GM23338 (cell line): ENCODE measurements around the gene KRTDAP. TPM values are rescaled to one million over a fixed set of nuclear protein-coding genes. Genes with fewer than 3 reads are reported as not detected.
A peak's percentile ranks its signal among the peaks of the same experiment; 100 is the strongest.

Experiments used
- ATAC-seq: fragments of 200-7000 bp; cut with Tn5 transposase; 3 replicates; pipeline ENCODE4 v1.9.1; 2020
- DNase-seq: peaks from one replicate; pipeline ENCODE4 v3.0.0-alpha.2; 2015; ENCODE audit warnings: low spot score
- H2AFZ ChIP-seq: fragments of 200-600 bp; sonication (generic); 2 replicates; pipeline ENCODE4 v1.8.0; 2016; ENCODE audit warnings: antibody characterized with exemption, mild to moderate bottlenecking, moderate library complexity
- H3F3A ChIP-seq: fragments of 200-600 bp; sonication (generic); replicated peaks from 2 replicates; pipeline ENCODE4 v1.8.0; 2017; ENCODE audit warnings: antibody characterized with exemption, mixed run types, low read depth
- H3K27ac ChIP-seq: fragments of 200-600 bp; sonication (generic); 2 replicates; pipeline ENCODE4 v1.6.1; 2016; ENCODE audit warnings: low read depth
- H3K27me3 ChIP-seq: fragments of 200-600 bp; sonication (generic); 2 replicates; pipeline ENCODE4 v1.8.0; 2016; ENCODE audit warnings: mild to moderate bottlenecking, mixed run types, moderate library complexity; ENCODE audit not compliant: insufficient read depth
- H3K36me3 ChIP-seq: fragments of 200-600 bp; sonication (generic); 2 replicates; pipeline ENCODE4 v1.8.0; 2016; ENCODE audit warnings: mild to moderate bottlenecking; ENCODE audit not compliant: insufficient read depth
- H3K4me1 ChIP-seq: fragments of 200-600 bp; sonication (generic); 2 replicates; pipeline ENCODE4 v1.8.0; 2016; ENCODE audit warnings: mild to moderate bottlenecking, moderate library complexity; ENCODE audit not compliant: insufficient read depth
- H3K4me2 ChIP-seq: fragments of 200-600 bp; sonication (generic); 2 replicates; pipeline ENCODE4 v1.7.1; 2017; ENCODE audit warnings: mixed run types
- H3K4me3 ChIP-seq: fragments of 200-600 bp; sonication (generic); 2 replicates; pipeline ENCODE4 v1.6.1; 2016; ENCODE audit warnings: mixed run types
- H3K79me2 ChIP-seq: fragments of 200-600 bp; sonication (generic); replicated peaks from 2 replicates; pipeline ENCODE4 v1.8.0; 2017; ENCODE audit warnings: mild to moderate bottlenecking; ENCODE audit not compliant: insufficient read depth
- H3K9me2 ChIP-seq: fragments of 200-600 bp; sonication (generic); 2 replicates; pipeline ENCODE4 v1.8.0; 2017; ENCODE audit not compliant: insufficient read depth
- H4K20me1 ChIP-seq: fragments of 200-600 bp; sonication (generic); replicated peaks from 2 replicates; pipeline ENCODE4 v1.8.0; 2017; ENCODE audit warnings: mild to moderate bottlenecking; ENCODE audit not compliant: insufficient read depth
- H3K27ac Mint-ChIP-seq: 2 replicates; pipeline ENCODE4 v1.8.0; 2020; ENCODE audit warnings: inconsistent platforms, mild to moderate bottlenecking, moderate library complexity, mixed read lengths
- H3K27me3 Mint-ChIP-seq: 3 replicates; pipeline ENCODE4 v1.8.0; 2022; ENCODE audit warnings: low read depth, mild to moderate bottlenecking, moderate library complexity, mixed read lengths, inconsistent platforms; ENCODE audit not compliant: insufficient read depth, poor library complexity
- H3K36me3 Mint-ChIP-seq: 3 replicates; pipeline ENCODE4 v1.8.0; 2021; ENCODE audit warnings: low read depth, mild to moderate bottlenecking, inconsistent platforms, moderate library complexity, mixed read lengths
- H3K4me1 Mint-ChIP-seq: 3 replicates; pipeline ENCODE4 v1.8.0; 2020; ENCODE audit warnings: mild to moderate bottlenecking, inconsistent platforms, mixed read lengths
- H3K4me3 Mint-ChIP-seq: 3 replicates; pipeline ENCODE4 v1.8.0; 2021; ENCODE audit warnings: moderate library complexity, mild to moderate bottlenecking, inconsistent platforms, mixed read lengths
- H3K9me3 Mint-ChIP-seq: 3 replicates; pipeline ENCODE4 v1.8.0; 2020; ENCODE audit warnings: moderate library complexity, mild to moderate bottlenecking, inconsistent platforms, mixed read lengths
- CREB1 ChIP-seq: fragments of 250-450 bp; sonication (Bioruptor Pico); IDR thresholded peaks from 2 replicates; pipeline ENCODE4 v1.5.0; 2020; ENCODE audit warnings: low read depth, mild to moderate bottlenecking, moderate library complexity
- ETS1 ChIP-seq: IDR thresholded peaks from 2 replicates; pipeline ENCODE4 v1.6.1; 2016; ENCODE audit warnings: antibody characterized with exemption
- EZH2 ChIP-seq: fragments of 200-600 bp; sonication (generic); IDR thresholded peaks from one replicate; pipeline ENCODE4 v1.8.0; 2017; ENCODE audit warnings: antibody characterized with exemption, mild to moderate bottlenecking, low read depth; ENCODE audit not compliant: unreplicated experiment
- EZH2phosphoT487 ChIP-seq: fragments of 200-600 bp; sonication (generic); IDR thresholded peaks from one replicate; pipeline ENCODE4 v1.8.1; 2018; ENCODE audit warnings: antibody characterized with exemption; ENCODE audit not compliant: unreplicated experiment
- JUNB ChIP-seq: IDR thresholded peaks from one replicate; pipeline ENCODE4 v1.6.1; 2016; ENCODE audit warnings: antibody characterized with exemption; ENCODE audit not compliant: unreplicated experiment
- NANOG ChIP-seq: IDR thresholded peaks from 2 replicates; pipeline ENCODE4 v1.6.1; 2016; ENCODE audit warnings: antibody characterized with exemption, borderline replicate concordance
- POLR2AphosphoS5 ChIP-seq: IDR thresholded peaks from 2 replicates; pipeline ENCODE4 v1.6.1; 2016; ENCODE audit warnings: antibody characterized with exemption, low read depth
- STAT1 ChIP-seq: IDR thresholded peaks from one replicate; pipeline ENCODE4 v1.6.1; 2016; ENCODE audit warnings: antibody characterized with exemption; ENCODE audit not compliant: unreplicated experiment
- ZNF114 ChIP-seq: fragments of 250-450 bp; sonication (Bioruptor Pico); IDR thresholded peaks from 2 replicates; pipeline ENCODE4 v1.5.0; 2020; ENCODE audit warnings: mild to moderate bottlenecking, moderate library complexity
- ZNF331 ChIP-seq: fragments of 250-450 bp; sonication (Bioruptor Pico); IDR thresholded peaks from 2 replicates; pipeline ENCODE4 v1.5.0; 2020; ENCODE audit warnings: low read depth, mild to moderate bottlenecking, moderate library complexity
- polyA plus RNA-seq: library from polyadenylated mRNA; unstranded; fragments of >200 nt; fragmentation: Nextera tagmentation; extraction: Ambion mirVana; gene quantifications from 2 replicates; pipeline ENCODE4 v1.2.1, GENCODE V29; 2016
- total RNA-seq: library from RNA; depleted of rRNA; stranded (reverse); fragments of >200 nt; shearing (Covaris generic); gene quantifications from 2 replicates; pipeline ENCODE4 v1.2.3, GENCODE V29; 2014
- TF ChIP-seq, protein P1 (sequence below), 2 experiments: fragments of 200-600 bp in 1 of 2; sonication (generic) in 1 of 2; conservative IDR thresholded peaks; 2 replicates each; pipeline versions ENCODE4 v1.5.1 to v1.6.1; 2016 to 2017; ENCODE audit warnings: antibody characterized with exemption in 2 of 2, low read depth in 2 of 2, mild to moderate bottlenecking in 2 of 2, moderate library complexity in 1 of 2
- TF ChIP-seq, protein P2 (sequence below): fragments of 250-450 bp; sonication (Bioruptor Pico); IDR thresholded peaks from 2 replicates; pipeline ENCODE4 v1.5.0; 2020; ENCODE audit warnings: mild to moderate bottlenecking, moderate library complexity

The KRTDAP gene
- total and polyA plus RNA-seq, 2 experiments from 2014 or later, result 2.7 TPM; not detected in 1

DNA sequence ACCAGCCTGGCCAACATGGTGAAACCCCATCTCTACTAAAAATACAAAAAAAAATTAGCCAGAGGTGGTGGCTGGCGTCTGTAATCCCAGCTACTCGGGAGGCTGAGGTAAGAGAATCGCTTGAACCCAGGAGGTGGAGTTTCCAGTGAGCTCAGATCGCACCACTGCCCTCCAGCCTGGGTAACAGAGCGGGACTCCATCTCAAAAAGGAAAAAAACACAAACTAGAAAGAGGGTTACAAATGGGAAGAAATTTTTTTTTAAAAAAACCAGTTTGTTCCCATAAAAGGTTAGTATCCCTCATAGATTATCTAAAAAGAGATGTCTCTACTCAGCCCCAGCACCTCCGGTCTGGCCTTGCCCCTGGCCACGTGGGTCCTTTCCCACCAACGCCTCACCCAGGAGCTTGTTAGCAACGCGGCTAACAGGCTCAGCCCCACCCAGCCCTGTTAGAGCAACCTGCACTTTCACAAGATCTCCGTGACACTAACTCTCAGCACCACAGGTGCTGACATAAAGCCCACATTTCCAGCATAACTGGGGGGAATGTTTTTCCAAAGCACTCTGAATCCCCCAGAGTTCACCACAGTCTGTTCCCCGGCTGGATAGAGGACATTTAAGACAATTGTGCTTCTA is 18.9 kb upstream of the KRTDAP start:
- H3K36me3 Mint-ChIP-seq, result peaks cover 49% of the 10 kb centered on the region
- H3K4me3 ChIP-seq, result peak overlapping the region; percentile 87
- peak overlapping the region; percentile 93 for H3K27ac ChIP-seq
- H3F3A ChIP-seq, result 0 out of 2 replicates have a peak, but pooled peaks cover 3% of the 10 kb centered on the region
- peaks cover 12% of the 10 kb centered on the region for H4K20me1 ChIP-seq
- H3K4me1 ChIP-seq, result peaks cover 20% of the 10 kb centered on the region
- peaks cover 13% of the 10 kb centered on the region for H3K27me3 Mint-ChIP-seq
- DNase-seq (peak; percentile 78), ATAC-seq (peak; percentile 53)
- H3K4me2 ChIP-seq, result peak overlapping the region; percentile 98
- H3K27ac Mint-ChIP-seq, result peak overlapping the region; percentile 99
- H2AFZ ChIP-seq, result no peak overlapping the region; the same call in 1 of the 2 replicates
- H3K4me1 Mint-ChIP-seq, result peaks cover 29% of the 10 kb centered on the region
- H3K4me3 Mint-ChIP-seq, result peak overlapping the region; percentile 97
- H3K9me2 ChIP-seq, result no peaks in the 10 kb centered on the region
- no peaks in the 10 kb centered on the region; the same call in 2 of the 3 replicates for H3K9me3 Mint-ChIP-seq
- peaks cover 33% of the 10 kb centered on the region for H3K36me3 ChIP-seq
- peaks cover 2% of the 10 kb centered on the region; the same call in 1 of the 2 replicates for H3K27me3 ChIP-seq
- peaks cover 33% of the 10 kb centered on the region for H3K79me2 ChIP-seq
- peak; percentile 39 for TF ChIP-seq POLR2AphosphoS5
- no peak for TF ChIP-seq STAT1

DNA sequence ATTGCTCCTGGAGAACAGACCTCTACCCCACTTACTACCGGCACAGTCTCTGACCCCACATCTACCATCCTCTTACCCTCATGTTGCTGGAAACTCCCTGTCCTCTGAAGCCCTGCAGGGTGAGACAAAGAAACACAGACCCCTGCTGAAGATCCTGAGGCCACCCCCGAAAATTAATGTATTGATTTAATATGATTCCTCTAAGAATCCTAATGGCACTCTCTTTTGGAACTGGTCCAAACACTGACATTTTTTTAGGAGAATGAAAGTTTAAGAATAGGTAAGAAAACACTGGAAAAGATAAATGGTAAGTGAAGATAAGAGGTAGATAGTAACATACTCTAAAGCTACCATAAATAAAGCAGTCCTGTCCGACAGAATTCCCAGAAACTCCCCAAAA is 17.9 kb upstream of the KRTDAP start:
- Histone ChIP-seq H3F3A (0 out of 2 replicates have a peak, but pooled peaks cover 3% of the 10 kb centered on the region), H3K4me2 (peak overlapping the region; percentile 98), H2AFZ (no peak overlapping the region), H3K79me2 (peaks cover 33% of the 10 kb centered on the region), H3K9me2 (no peaks in the 10 kb centered on the region), H3K27ac (no peak overlapping the region), H3K4me1 (peaks cover 11% of the 10 kb centered on the region), H3K36me3 (peaks cover 36% of the 10 kb centered on the region), H3K4me3 (peak overlapping the region; percentile 87), H3K27me3 (peaks cover 2% of the 10 kb centered on the region; the same call in 1 of the 2 replicates), H4K20me1 (peaks cover 18% of the 10 kb centered on the region)
- Mint-ChIP-seq H3K27me3 (peaks cover 17% of the 10 kb centered on the region), H3K4me3 (peak overlapping the region; percentile 97), H3K27ac (no peak overlapping the region), H3K4me1 (peaks cover 20% of the 10 kb centered on the region), H3K36me3 (peaks cover 56% of the 10 kb centered on the region), H3K9me3 (no peaks in the 10 kb centered on the region; the same call in 2 of the 3 replicates)
- ATAC-seq (no peak), DNase-seq (no peak)
- TF ChIP-seq EZH2phosphoT487, result no peak
- TF ChIP-seq EZH2, result no peak
- TF ChIP-seq CREB1, result no peak
- TF ChIP-seq ZNF331 (CRISPR knock-in tag), result no peak
- TF ChIP-seq ETS1, result no peak
- no peak for TF ChIP-seq NANOG
- TF ChIP-seq POLR2AphosphoS5, result no peak
- no peak for TF ChIP-seq ZNF114 (CRISPR knock-in tag)
- TF ChIP-seq JUNB, result no peak
- TF ChIP-seq, protein P1, sequence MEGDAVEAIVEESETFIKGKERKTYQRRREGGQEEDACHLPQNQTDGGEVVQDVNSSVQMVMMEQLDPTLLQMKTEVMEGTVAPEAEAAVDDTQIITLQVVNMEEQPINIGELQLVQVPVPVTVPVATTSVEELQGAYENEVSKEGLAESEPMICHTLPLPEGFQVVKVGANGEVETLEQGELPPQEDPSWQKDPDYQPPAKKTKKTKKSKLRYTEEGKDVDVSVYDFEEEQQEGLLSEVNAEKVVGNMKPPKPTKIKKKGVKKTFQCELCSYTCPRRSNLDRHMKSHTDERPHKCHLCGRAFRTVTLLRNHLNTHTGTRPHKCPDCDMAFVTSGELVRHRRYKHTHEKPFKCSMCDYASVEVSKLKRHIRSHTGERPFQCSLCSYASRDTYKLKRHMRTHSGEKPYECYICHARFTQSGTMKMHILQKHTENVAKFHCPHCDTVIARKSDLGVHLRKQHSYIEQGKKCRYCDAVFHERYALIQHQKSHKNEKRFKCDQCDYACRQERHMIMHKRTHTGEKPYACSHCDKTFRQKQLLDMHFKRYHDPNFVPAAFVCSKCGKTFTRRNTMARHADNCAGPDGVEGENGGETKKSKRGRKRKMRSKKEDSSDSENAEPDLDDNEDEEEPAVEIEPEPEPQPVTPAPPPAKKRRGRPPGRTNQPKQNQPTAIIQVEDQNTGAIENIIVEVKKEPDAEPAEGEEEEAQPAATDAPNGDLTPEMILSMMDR (conservative IDR thresholded peaks at IDR 0.05; ENCODE audit: low read depth in 2 of 2), result no peak
- TF ChIP-seq, protein P2, sequence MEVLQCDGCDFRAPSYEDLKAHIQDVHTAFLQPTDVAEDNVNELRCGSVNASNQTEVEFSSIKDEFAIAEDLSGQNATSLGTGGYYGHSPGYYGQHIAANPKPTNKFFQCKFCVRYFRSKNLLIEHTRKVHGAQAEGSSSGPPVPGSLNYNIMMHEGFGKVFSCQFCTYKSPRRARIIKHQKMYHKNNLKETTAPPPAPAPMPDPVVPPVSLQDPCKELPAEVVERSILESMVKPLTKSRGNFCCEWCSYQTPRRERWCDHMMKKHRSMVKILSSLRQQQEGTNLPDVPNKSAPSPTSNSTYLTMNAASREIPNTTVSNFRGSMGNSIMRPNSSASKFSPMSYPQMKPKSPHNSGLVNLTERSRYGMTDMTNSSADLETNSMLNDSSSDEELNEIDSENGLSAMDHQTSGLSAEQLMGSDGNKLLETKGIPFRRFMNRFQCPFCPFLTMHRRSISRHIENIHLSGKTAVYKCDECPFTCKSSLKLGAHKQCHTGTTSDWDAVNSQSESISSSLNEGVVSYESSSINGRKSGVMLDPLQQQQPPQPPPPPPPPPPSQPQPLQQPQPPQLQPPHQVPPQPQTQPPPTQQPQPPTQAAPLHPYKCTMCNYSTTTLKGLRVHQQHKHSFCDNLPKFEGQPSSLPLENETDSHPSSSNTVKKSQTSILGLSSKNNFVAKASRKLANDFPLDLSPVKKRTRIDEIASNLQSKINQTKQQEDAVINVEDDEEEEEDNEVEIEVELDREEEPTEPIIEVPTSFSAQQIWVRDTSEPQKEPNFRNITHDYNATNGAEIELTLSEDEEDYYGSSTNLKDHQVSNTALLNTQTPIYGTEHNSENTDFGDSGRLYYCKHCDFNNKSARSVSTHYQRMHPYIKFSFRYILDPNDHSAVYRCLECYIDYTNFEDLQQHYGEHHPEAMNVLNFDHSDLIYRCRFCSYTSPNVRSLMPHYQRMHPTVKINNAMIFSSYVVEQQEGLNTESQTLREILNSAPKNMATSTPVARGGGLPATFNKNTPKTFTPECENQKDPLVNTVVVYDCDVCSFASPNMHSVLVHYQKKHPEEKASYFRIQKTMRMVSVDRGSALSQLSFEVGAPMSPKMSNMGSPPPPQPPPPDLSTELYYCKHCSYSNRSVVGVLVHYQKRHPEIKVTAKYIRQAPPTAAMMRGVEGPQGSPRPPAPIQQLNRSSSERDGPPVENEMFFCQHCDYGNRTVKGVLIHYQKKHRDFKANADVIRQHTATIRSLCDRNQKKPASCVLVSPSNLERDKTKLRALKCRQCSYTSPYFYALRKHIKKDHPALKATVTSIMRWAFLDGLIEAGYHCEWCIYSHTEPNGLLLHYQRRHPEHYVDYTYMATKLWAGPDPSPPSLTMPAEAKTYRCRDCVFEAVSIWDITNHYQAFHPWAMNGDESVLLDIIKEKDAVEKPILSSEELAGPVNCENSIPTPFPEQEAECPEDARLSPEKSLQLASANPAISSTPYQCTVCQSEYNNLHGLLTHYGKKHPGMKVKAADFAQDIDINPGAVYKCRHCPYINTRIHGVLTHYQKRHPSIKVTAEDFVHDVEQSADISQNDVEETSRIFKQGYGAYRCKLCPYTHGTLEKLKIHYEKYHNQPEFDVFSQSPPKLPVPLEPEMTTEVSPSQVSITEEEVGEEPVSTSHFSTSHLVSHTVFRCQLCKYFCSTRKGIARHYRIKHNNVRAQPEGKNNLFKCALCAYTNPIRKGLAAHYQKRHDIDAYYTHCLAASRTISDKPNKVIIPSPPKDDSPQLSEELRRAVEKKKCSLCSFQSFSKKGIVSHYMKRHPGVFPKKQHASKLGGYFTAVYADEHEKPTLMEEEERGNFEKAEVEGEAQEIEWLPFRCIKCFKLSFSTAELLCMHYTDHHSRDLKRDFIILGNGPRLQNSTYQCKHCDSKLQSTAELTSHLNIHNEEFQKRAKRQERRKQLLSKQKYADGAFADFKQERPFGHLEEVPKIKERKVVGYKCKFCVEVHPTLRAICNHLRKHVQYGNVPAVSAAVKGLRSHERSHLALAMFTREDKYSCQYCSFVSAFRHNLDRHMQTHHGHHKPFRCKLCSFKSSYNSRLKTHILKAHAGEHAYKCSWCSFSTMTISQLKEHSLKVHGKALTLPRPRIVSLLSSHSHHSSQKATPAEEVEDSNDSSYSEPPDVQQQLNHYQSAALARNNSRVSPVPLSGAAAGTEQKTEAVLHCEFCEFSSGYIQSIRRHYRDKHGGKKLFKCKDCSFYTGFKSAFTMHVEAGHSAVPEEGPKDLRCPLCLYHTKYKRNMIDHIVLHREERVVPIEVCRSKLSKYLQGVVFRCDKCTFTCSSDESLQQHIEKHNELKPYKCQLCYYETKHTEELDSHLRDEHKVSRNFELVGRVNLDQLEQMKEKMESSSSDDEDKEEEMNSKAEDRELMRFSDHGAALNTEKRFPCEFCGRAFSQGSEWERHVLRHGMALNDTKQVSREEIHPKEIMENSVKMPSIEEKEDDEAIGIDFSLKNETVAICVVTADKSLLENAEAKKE, result no peak
- TF ChIP-seq STAT1, result no peak
